Activated T-cell treated with anti-CD3 and anti-CD28 coated beads, Interleukin-2, amount 50 U/mL, for 24 hours (primary cell): ENCODE data around the gene ANKHD1.
A peak's percentile ranks its signal among the peaks of the same experiment; 100 is the strongest.
"Not testable (repeated sequence)": the region's sequence is repeated elsewhere in the genome, so short reads cannot be mapped to it uniquely, and the experiment has no call there.

Source experiments
- DNase-seq: peaks from one replicate; pipeline ENCODE4 v3.0.0-alpha.2; 2020
- H3K27ac Mint-ChIP-seq: 2 replicates; pipeline ENCODE4 v1.8.0; 2020; ENCODE audit warnings: mild to moderate bottlenecking, mixed read lengths
- H3K27me3 Mint-ChIP-seq: 2 replicates; pipeline ENCODE4 v1.8.0; 2020; ENCODE audit warnings: mixed read lengths
- H3K36me3 Mint-ChIP-seq: 2 replicates; pipeline ENCODE4 v1.8.0; 2020; ENCODE audit warnings: low read depth, mixed read lengths
- H3K4me1 Mint-ChIP-seq: 2 replicates; pipeline ENCODE4 v1.8.0; 2020; ENCODE audit warnings: low read depth, mixed read lengths
- H3K4me3 Mint-ChIP-seq: 2 replicates; pipeline ENCODE4 v1.8.0; 2020; ENCODE audit warnings: mild to moderate bottlenecking, moderate library complexity, mixed read lengths
- H3K9me3 Mint-ChIP-seq: 2 replicates; pipeline ENCODE4 v1.8.0; 2020; ENCODE audit warnings: mixed read lengths

Gene ANKHD1

DNA sequence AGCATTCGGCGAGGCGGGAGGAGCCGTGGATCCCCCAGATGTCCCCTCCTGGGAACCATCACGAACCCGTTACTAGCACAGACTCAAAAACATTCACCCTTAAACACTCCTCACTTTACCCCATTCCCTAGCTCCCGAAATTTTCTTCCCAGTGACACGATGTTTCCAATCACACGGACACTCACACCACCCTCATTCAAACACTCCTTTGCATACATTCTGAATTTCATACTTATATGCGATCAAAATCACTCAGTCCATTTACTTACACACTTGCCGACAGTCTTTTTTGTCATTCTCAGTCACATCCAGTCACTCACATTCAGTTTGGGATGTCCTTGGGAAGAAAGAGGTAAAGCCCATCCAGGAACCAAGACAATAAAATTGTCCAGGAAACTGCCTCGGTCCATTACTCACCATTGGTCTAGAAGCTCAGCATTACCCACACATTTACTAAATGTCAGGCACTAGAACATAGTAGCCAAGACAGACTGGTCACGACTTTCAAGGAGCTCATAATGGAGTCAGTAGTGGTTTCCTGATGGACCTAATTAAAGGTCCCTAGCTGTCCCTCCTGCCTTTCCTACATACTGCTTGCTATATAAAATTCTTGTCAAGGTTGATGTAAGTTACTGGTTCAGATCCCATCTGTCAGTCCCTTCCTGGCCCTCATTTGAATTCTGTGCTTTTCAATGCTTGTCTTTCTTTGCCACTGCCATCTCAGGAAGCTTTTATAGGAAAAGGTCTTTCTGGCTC, 163.6 kb downstream of the ANKHD1 start:
- Mint-ChIP-seq H3K4me1 (peaks cover 63% of the 10 kb centered on the region), H3K27me3 (no peaks in the 10 kb centered on the region), H3K4me3 (peak overlapping the region; percentile 97), H3K36me3 (peaks cover 49% of the 10 kb centered on the region), H3K9me3 (no peaks in the 10 kb centered on the region), H3K27ac (peak overlapping the region; percentile 98)
- DNase-seq = no peak

- H3K4me1 Mint-ChIP-seq = peaks cover 64% of the 10 kb centered on the region
- H3K36me3 Mint-ChIP-seq = peaks cover 55% of the 10 kb centered on the region
- H3K9me3 Mint-ChIP-seq = no peaks in the 10 kb centered on the region
- peak overlapping the region; percentile 98 for H3K27ac Mint-ChIP-seq
- H3K4me3 Mint-ChIP-seq = peak overlapping the region; percentile 97
- no peak for DNase-seq
- H3K27me3 Mint-ChIP-seq = no peaks in the 10 kb centered on the region
Observed at GRCh38 chr5:140565780-140566095, 164.1 kb downstream of the ANKHD1 start.

DNA sequence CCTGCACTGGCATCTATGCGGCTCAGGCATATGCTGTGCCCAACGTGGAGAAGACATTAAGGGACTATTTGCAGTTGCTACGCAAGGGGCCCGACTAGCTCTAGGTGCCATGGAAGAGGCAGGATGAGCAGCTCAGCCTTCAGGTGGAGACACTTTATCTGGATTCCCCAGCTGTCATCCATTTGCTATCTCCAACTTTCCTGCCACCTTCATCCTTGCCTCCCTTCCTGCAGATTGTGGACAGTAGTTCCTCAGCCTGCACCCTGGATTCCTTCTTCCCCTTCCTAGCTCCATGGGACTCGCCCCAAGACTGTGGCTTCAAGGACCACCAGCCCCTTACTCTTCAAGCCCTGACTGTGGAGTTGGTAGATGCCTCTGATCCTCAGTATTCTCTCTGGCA, 165.0 kb downstream of the ANKHD1 start:
- H3K27me3 Mint-ChIP-seq = no peaks in the 10 kb centered on the region
- no peak for DNase-seq
- H3K4me3 Mint-ChIP-seq = peak overlapping the region; percentile 97
- peaks cover 62% of the 10 kb centered on the region for H3K4me1 Mint-ChIP-seq
- H3K36me3 Mint-ChIP-seq = peaks cover 59% of the 10 kb centered on the region
- H3K9me3 Mint-ChIP-seq = no peaks in the 10 kb centered on the region
- peak overlapping the region; percentile 94 for H3K27ac Mint-ChIP-seq

- Mint-ChIP-seq H3K4me1 (peaks cover 62% of the 10 kb centered on the region), H3K9me3 (no peaks in the 10 kb centered on the region), H3K27me3 (no peaks in the 10 kb centered on the region), H3K4me3 (no peak overlapping the region), H3K36me3 (peaks cover 59% of the 10 kb centered on the region), H3K27ac (peak overlapping the region; percentile 94)
- no peak for DNase-seq
Observed at GRCh38 chr5:140567136-140567818, 165.6 kb downstream of the ANKHD1 start.

GRCh38 chr5:140567871-140568270, 166.2 kb downstream of the ANKHD1 start:
- H3K4me3 Mint-ChIP-seq = no peak overlapping the region
- no peaks in the 10 kb centered on the region for H3K27me3 Mint-ChIP-seq
- peaks cover 59% of the 10 kb centered on the region for H3K4me1 Mint-ChIP-seq
- no peaks in the 10 kb centered on the region for H3K9me3 Mint-ChIP-seq
- DNase-seq = no peak
- peak overlapping the region; percentile 94 for H3K27ac Mint-ChIP-seq
- H3K36me3 Mint-ChIP-seq = peaks cover 59% of the 10 kb centered on the region

DNA sequence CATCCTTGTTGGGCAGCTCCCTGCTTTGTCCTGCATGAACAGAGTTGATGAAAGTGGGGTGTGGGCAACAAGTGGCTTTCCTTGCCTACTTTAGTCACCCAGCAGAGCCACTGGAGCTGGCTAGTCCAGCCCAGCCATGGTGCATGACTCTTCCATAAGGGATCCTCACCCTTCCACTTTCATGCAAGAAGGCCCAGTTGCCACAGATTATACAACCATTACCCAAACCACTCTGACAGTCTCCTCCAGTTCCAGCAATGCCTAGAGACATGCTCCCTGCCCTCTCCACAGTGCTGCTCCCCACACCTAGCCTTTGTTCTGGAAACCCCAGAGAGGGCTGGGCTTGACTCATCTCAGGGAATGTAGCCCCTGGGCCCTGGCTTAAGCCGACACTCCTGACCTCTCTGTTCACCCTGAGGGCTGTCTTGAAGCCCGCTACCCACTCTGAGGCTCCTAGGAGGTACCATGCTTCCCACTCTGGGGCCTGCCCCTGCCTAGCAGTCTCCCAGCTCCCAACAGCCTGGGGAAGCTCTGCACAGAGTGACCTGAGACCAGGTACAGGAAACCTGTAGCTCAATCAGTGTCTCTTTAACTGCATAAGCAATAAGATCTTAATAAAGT, 166.9 kb downstream of the ANKHD1 start:
- peak overlapping the region; percentile 94 for H3K27ac Mint-ChIP-seq
- H3K27me3 Mint-ChIP-seq = no peaks in the 10 kb centered on the region
- H3K4me1 Mint-ChIP-seq = peaks cover 54% of the 10 kb centered on the region
- DNase-seq = no peak
- peak overlapping the region; percentile 68 for H3K4me3 Mint-ChIP-seq
- peaks cover 59% of the 10 kb centered on the region for H3K36me3 Mint-ChIP-seq
- H3K9me3 Mint-ChIP-seq = no peaks in the 10 kb centered on the region

- Mint-ChIP-seq H3K4me1 (peaks cover 49% of the 10 kb centered on the region), H3K9me3 (no peaks in the 10 kb centered on the region), H3K27me3 (no peaks in the 10 kb centered on the region), H3K36me3 (peaks cover 59% of the 10 kb centered on the region), H3K4me3 (peak overlapping the region; percentile 68), H3K27ac (peak overlapping the region; percentile 94)
- DNase-seq = no peak
Observed at GRCh38 chr5:140569197-140569596, 167.6 kb downstream of the ANKHD1 start.

DNA sequence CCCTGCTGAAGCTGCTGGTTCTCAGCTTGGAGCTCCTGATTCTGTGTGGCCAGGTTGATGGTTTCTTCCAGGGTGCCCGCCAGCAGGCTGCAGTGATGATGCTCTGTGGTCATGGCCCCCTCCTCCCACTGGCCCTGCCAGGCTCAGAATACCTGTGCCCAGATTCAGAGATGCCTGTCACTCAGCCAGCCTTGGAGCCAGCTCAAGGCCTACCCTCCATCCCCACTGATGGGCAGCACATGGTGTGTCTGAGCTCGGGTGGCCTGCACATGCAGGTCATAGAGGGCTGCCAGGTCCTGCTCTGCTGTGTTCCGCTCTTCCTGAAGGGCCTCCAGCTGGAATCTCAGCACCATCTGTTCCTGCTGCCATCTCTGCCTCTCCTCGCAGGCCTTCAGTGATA, 168.4 kb downstream of the ANKHD1 start:
- H3K4me1 Mint-ChIP-seq = peaks cover 49% of the 10 kb centered on the region
- H3K36me3 Mint-ChIP-seq = peaks cover 54% of the 10 kb centered on the region
- no peak overlapping the region for H3K4me3 Mint-ChIP-seq
- no peak for DNase-seq
- no peaks in the 10 kb centered on the region for H3K27me3 Mint-ChIP-seq
- H3K27ac Mint-ChIP-seq = peak overlapping the region; percentile 94
- no peaks in the 10 kb centered on the region for H3K9me3 Mint-ChIP-seq

DNA sequence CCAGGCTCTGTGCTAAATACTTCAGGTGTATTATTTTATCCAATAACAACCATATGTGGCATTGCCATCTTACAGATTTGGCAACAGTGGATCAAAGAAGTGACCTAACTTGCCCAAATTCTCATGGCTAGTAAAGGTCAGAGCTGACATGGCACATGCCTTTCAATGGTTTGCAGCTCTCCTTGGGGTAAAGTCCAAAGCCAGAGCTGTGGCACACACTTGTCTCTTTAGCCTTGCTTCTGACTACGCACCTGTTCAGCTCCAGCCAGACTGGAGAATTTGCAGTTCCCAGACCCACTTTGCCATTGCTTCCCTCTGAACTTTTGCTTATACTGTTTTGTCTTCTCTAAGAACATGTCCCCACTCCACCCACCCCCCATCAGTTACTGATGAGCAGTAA, 168.9 kb downstream of the ANKHD1 start:
- Mint-ChIP-seq H3K27me3 (no peaks in the 10 kb centered on the region), H3K9me3 (no peaks in the 10 kb centered on the region), H3K4me3 (no peak overlapping the region)

DNA sequence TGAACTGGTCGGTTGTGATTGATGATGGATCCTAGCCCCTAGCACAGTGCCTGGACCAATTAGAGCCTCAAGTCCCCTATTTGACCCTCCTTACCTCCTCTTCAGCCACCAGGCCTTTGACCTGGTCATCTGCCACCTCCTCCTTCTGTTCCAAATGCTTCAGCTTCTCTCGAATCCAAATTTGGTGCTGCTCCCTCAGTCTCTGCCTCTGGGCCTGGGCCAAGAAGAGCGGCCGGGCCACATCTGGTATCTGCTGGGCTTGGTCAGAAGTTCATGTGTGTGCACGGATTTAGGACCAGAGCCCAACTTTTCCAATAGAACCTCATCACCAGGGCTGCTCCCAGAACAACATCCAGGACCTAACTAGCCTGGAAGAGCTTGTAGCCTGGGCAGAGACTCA, 169.5 kb downstream of the ANKHD1 start:
- Mint-ChIP-seq H3K4me1 (peaks cover 43% of the 10 kb centered on the region), H3K4me3 (no peak overlapping the region), H3K27me3 (no peaks in the 10 kb centered on the region), H3K36me3 (peaks cover 45% of the 10 kb centered on the region), H3K27ac (no peak overlapping the region), H3K9me3 (no peaks in the 10 kb centered on the region)
- no peak for DNase-seq

More for the DNA sequence above, 168.9 kb downstream of the ANKHD1 start:
- Mint-ChIP-seq H3K4me1 (peaks cover 47% of the 10 kb centered on the region), H3K27ac (peak overlapping the region; percentile 94), H3K36me3 (peaks cover 50% of the 10 kb centered on the region)
- DNase-seq = no peak

- peaks cover 21% of the 10 kb centered on the region for H3K4me1 Mint-ChIP-seq
Observed at GRCh38 chr5:140573683-140574082, 172.1 kb downstream of the ANKHD1 start.

GRCh38 chr5:140574165-140574564, 172.5 kb downstream of the ANKHD1 start:
- no peak overlapping the region for H3K4me3 Mint-ChIP-seq
- peaks cover 16% of the 10 kb centered on the region for H3K36me3 Mint-ChIP-seq
- H3K4me1 Mint-ChIP-seq = peaks cover 16% of the 10 kb centered on the region
- peak overlapping the region; percentile 33 for H3K27ac Mint-ChIP-seq
- no peaks in the 10 kb centered on the region for H3K27me3 Mint-ChIP-seq
- no peak for DNase-seq
- H3K9me3 Mint-ChIP-seq = no peaks in the 10 kb centered on the region

More at GRCh38 chr5:140573683-140574082, 172.1 kb downstream of the ANKHD1 start:
- H3K4me3 Mint-ChIP-seq = no peak overlapping the region
- H3K27ac Mint-ChIP-seq = no peak overlapping the region
- no peak for DNase-seq
- no peaks in the 10 kb centered on the region for H3K27me3 Mint-ChIP-seq
- no peaks in the 10 kb centered on the region for H3K9me3 Mint-ChIP-seq
- peaks cover 21% of the 10 kb centered on the region for H3K36me3 Mint-ChIP-seq

- Mint-ChIP-seq H3K27me3 (no peaks in the 10 kb centered on the region), H3K4me1 (peaks cover 5% of the 10 kb centered on the region), H3K4me3 (no peak overlapping the region), H3K27ac (no peak overlapping the region), H3K36me3 (peaks cover 9% of the 10 kb centered on the region), H3K9me3 (no peaks in the 10 kb centered on the region)
- no peak for DNase-seq
Observed at GRCh38 chr5:140575309-140575708, 173.7 kb downstream of the ANKHD1 start.

GRCh38 chr5:140576776-140577201, 175.2 kb downstream of the ANKHD1 start:
- DNase-seq = no peak
- H3K27ac Mint-ChIP-seq = no peak overlapping the region
- peaks cover 2% of the 10 kb centered on the region for H3K27me3 Mint-ChIP-seq
- peaks cover 4% of the 10 kb centered on the region for H3K4me1 Mint-ChIP-seq
- no peak overlapping the region for H3K4me3 Mint-ChIP-seq
- H3K36me3 Mint-ChIP-seq = no peaks in the 10 kb centered on the region
- H3K9me3 Mint-ChIP-seq = no peaks in the 10 kb centered on the region

- H3K27ac Mint-ChIP-seq, H3K9me3 Mint-ChIP-seq, H3K4me1 Mint-ChIP-seq, H3K36me3 Mint-ChIP-seq, H3K27me3 Mint-ChIP-seq, H3K4me3 Mint-ChIP-seq, DNase-seq: not testable (repeated sequence)
Observed at GRCh38 chr5:140579188-140579747, 177.6 kb downstream of the ANKHD1 start.
